Measurements from ENCODE around the gene EIF4G1.

DNA sequence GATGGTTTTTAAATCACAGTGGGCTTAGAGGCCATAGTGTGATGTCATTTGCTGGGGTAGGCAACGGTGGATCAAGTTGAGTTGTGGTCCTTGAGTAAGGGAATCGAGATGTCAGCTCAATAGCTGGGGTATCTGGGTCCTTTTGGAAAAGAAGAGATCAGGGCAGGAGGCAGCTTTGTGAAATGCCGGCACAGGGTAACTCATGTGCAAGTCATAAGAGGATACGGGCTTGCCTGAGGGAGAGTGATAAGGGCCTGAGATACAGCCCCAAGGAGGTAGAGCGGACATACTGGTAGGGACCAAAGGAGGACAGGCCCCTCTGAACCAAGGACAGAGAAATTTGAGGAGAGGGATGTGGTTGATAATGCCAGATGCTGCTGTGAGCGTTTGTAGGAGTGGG is 18.8 kb downstream of the EIF4G1 start:
- TF ChIP-seq CTCF (IDR thresholded peaks at IDR 0.05 in 2 of 3, conservative IDR thresholded peaks at IDR 0.05 in 1 of 3; ENCODE audit: borderline replicate concordance in 1 of 3, insufficient read depth in 1 of 3, low read depth in 2 of 3, low read length in 2 of 3) (no peak), REST (IDR thresholded peaks at IDR 0.05; ENCODE audit: low read depth) (no peak)

Data from HCT116 (cell line).